Measurements from ENCODE around the gene ITGA8. TPM values are rescaled to one million over a fixed set of nuclear protein-coding genes. Genes with fewer than 3 reads are reported as not detected.

ITGA8 gene
- polyA plus RNA-seq, 1 donor (not counting 4 experiments of a cell fraction or from before 2014, with no cell fraction given): not detected

DNA sequence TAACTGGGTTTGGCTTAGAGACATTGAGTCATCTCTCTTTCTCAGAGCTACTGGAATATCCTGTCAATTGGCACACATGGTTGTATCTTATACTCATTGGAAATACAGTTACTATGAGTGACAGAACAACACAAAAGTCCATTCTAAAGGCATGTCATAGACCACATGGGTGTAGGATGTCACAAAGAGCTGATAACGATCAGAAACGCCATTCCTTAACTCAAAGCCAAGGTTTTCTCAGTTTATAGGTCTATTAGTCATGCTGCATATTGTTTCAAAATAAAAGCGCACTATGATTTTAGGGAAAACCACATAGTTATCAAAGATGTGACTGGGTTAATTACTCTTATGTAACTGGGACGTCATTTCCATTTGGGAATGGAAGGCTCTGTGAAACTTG is 201.5 kb downstream of the ITGA8 start:
- Histone ChIP-seq H3K9ac (ENCODE audit: control insufficient read depth, extremely low read depth, insufficient read depth, low read length) (no peak overlapping the region), H3K4me3 (ENCODE audit: control insufficient read depth in 2 of 3, extremely low read depth in 1 of 3, insufficient read depth in 2 of 3, low read depth in 1 of 3, low read length in 3 of 3) (no peak overlapping the region), H3K79me2 (ENCODE audit: control insufficient read depth, insufficient read depth, low read length) (no peaks in the 10 kb centered on the region), H3K9me3 (ENCODE audit: control insufficient read depth, low read depth, low read length) (no peaks in the 10 kb centered on the region), H2AFZ (ENCODE audit: control insufficient read depth, low read length) (no peak overlapping the region), H3K27ac (ENCODE audit: control insufficient read depth, insufficient read depth, low read length) (no peak overlapping the region), H3K27me3 (ENCODE audit: control insufficient read depth, extremely low read depth, insufficient read depth, low read length) (no peaks in the 10 kb centered on the region), H4K20me1 (ENCODE audit: control insufficient read depth, extremely low read depth, insufficient read depth, low read length) (no peaks in the 10 kb centered on the region), H3K9me1 (ENCODE audit: control insufficient read depth, extremely low read depth, insufficient read depth, low read length) (no peaks in the 10 kb centered on the region), H3K4me1 (ENCODE audit: control insufficient read depth, extremely low read depth, insufficient read depth, low read length) (no peaks in the 10 kb centered on the region), H3K4me2 (ENCODE audit: control insufficient read depth, extremely low read depth, insufficient read depth, low read depth, low read length) (no peak overlapping the region), H3K36me3 (ENCODE audit: control insufficient read depth in 2 of 2, extremely low read depth in 1 of 2, insufficient read depth in 2 of 2, low read length in 2 of 2) (no peaks in the 10 kb centered on the region)
- TF ChIP-seq EZH2 (IDR thresholded peaks at IDR 0.05; ENCODE audit: low read length): no peak
- TF ChIP-seq, protein P1, sequence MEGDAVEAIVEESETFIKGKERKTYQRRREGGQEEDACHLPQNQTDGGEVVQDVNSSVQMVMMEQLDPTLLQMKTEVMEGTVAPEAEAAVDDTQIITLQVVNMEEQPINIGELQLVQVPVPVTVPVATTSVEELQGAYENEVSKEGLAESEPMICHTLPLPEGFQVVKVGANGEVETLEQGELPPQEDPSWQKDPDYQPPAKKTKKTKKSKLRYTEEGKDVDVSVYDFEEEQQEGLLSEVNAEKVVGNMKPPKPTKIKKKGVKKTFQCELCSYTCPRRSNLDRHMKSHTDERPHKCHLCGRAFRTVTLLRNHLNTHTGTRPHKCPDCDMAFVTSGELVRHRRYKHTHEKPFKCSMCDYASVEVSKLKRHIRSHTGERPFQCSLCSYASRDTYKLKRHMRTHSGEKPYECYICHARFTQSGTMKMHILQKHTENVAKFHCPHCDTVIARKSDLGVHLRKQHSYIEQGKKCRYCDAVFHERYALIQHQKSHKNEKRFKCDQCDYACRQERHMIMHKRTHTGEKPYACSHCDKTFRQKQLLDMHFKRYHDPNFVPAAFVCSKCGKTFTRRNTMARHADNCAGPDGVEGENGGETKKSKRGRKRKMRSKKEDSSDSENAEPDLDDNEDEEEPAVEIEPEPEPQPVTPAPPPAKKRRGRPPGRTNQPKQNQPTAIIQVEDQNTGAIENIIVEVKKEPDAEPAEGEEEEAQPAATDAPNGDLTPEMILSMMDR (optimal IDR thresholded peaks at IDR 0.05 in 1 of 3, IDR thresholded peaks at IDR 0.05 in 1 of 3, conservative IDR thresholded peaks at IDR 0.05 in 1 of 3; ENCODE audit: extremely low read depth in 1 of 3, insufficient read depth in 2 of 3, low read length in 3 of 3): no peak
- FAIRE-seq: no peak
- no peak for DNase-seq (ENCODE audit: low read depth, low spot score)
- dilution Hi-C loops (cut with MboI; ENCODE audit: extremely low pct_ligation_motif_present, low sequenced_read_pairs): no loop called here

DNA sequence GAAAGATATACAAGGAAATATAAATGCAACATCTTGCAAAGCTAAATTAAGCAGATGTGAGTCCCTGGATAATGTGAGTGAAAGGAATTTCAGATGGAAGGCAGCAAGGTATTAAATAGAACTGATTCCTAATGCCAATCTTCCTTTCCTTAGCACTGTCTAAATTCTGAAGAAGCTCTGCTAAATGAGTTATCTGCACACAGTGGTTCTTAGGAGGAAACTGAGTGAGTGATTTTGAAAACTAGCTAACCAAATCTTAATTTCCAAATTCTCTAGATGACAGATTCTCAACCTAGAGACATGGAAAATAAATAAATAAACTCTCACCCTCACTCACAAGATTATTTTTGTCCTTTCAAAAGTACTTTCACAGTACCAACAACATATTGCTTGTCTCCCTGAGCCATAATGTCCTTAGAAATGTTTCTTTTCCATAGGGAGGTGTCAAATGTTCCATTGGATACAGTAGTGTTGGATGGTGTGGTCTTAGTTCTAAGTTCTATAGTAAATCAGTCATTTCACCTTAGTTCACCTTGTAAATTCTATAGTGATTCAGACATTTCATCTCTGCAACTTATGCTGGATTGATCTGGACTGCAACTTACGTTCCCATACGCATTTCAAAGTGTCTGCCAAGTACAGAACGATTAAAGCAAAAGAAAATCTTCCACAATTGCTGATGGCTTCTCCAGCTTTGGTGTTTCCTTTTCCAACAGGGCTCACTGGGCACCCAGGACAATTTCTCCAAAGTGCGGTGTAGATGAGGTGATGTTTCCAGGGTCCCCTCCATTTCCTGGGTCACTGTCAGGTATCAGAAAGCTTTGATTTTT is 203.3 kb downstream of the ITGA8 start:
- TF ChIP-seq, protein P1 (optimal IDR thresholded peaks at IDR 0.05 in 1 of 3, IDR thresholded peaks at IDR 0.05 in 1 of 3, conservative IDR thresholded peaks at IDR 0.05 in 1 of 3; ENCODE audit: extremely low read depth in 1 of 3, insufficient read depth in 2 of 3, low read length in 3 of 3): no peak
- TF ChIP-seq EZH2 (IDR thresholded peaks at IDR 0.05; ENCODE audit: low read length): no peak
- no peak overlapping the region for H3K4me2 ChIP-seq (ENCODE audit: control insufficient read depth, extremely low read depth, insufficient read depth, low read depth, low read length)
- H4K20me1 ChIP-seq (ENCODE audit: control insufficient read depth, extremely low read depth, insufficient read depth, low read length): no peaks in the 10 kb centered on the region
- H2AFZ ChIP-seq (ENCODE audit: control insufficient read depth, low read length): no peak overlapping the region
- H3K27ac ChIP-seq (ENCODE audit: control insufficient read depth, insufficient read depth, low read length): no peak overlapping the region
- DNase-seq (ENCODE audit: low read depth, low spot score) (no peak), FAIRE-seq (no peak)
- H3K9me3 ChIP-seq (ENCODE audit: control insufficient read depth, low read depth, low read length): no peaks in the 10 kb centered on the region
- no peak overlapping the region for H3K4me3 ChIP-seq (ENCODE audit: control insufficient read depth in 2 of 3, extremely low read depth in 1 of 3, insufficient read depth in 2 of 3, low read depth in 1 of 3, low read length in 3 of 3)
- no peaks in the 10 kb centered on the region for H3K36me3 ChIP-seq (ENCODE audit: control insufficient read depth in 2 of 2, extremely low read depth in 1 of 2, insufficient read depth in 2 of 2, low read length in 2 of 2)
- no peaks in the 10 kb centered on the region for H3K79me2 ChIP-seq (ENCODE audit: control insufficient read depth, insufficient read depth, low read length)
- dilution Hi-C loops (cut with MboI; ENCODE audit: extremely low pct_ligation_motif_present, low sequenced_read_pairs): no loop called here
- H3K9ac ChIP-seq (ENCODE audit: control insufficient read depth, extremely low read depth, insufficient read depth, low read length): no peak overlapping the region
- H3K27me3 ChIP-seq (ENCODE audit: control insufficient read depth, extremely low read depth, insufficient read depth, low read length): no peaks in the 10 kb centered on the region
- H3K9me1 ChIP-seq (ENCODE audit: control insufficient read depth, extremely low read depth, insufficient read depth, low read length): no peaks in the 10 kb centered on the region
- H3K4me1 ChIP-seq (ENCODE audit: control insufficient read depth, extremely low read depth, insufficient read depth, low read length): no peaks in the 10 kb centered on the region
